LNCaP clone FGC (cell line): ENCODE measurements around the gene DNAAF5.

Experiments used
- DNase-seq: peaks from one replicate; pipeline ENCODE4 v3.0.0-alpha.2; 2011; ENCODE audit warnings: low read depth
- H3K4me3 ChIP-seq: 2 replicates; pipeline ENCODE4 v1.5.1; 2011; ENCODE audit warnings: mild to moderate bottlenecking, low read depth, low read length, control low read depth
- CTCF ChIP-seq: IDR thresholded peaks from 2 replicates; pipeline ENCODE4 v1.5.1; 2012; ENCODE audit warnings: mild to moderate bottlenecking; ENCODE audit not compliant: control insufficient read depth, insufficient read depth; ENCODE audit errors: extremely low read depth

Gene DNAAF5

GRCh38 chr7:781936-782529, 55.5 kb downstream of the DNAAF5 start:
- H3K4me3 ChIP-seq = no peak overlapping the region
- TF ChIP-seq CTCF = no peak
- no peak for DNase-seq

GRCh38 chr7:782718-783449, 56.4 kb downstream of the DNAAF5 start:
- DNase-seq = no peak
- TF ChIP-seq CTCF = no peak
- H3K4me3 ChIP-seq = no peak overlapping the region

GRCh38 chr7:783556-784490, 57.3 kb downstream of the DNAAF5 start:
- no peak overlapping the region for H3K4me3 ChIP-seq
- no peak for TF ChIP-seq CTCF
- DNase-seq = no peak

GRCh38 chr7:784971-785370, 58.5 kb downstream of the DNAAF5 start:
- no peak for DNase-seq
- no peak overlapping the region for H3K4me3 ChIP-seq
- TF ChIP-seq CTCF = no peak

- no peak for TF ChIP-seq CTCF
- H3K4me3 ChIP-seq = no peak overlapping the region
- no peak for DNase-seq
Measured at GRCh38 chr7:785416-785815, 58.9 kb downstream of the DNAAF5 start.

- peak; percentile 81 for TF ChIP-seq CTCF
- no peak overlapping the region for H3K4me3 ChIP-seq
- no peak for DNase-seq
Measured at GRCh38 chr7:786472-787255, 60.2 kb downstream of the DNAAF5 start.
